Activated naive CD4-positive, alpha-beta T cell treated with Interleukin-2 at 50 U/mL for 16 hours (primary cell): Measurements from ENCODE around the gene F8.

Source experiments
- DNase-seq: peaks from one replicate; pipeline ENCODE4 v3.0.0-alpha.2; 2020

Gene F8

DNA sequence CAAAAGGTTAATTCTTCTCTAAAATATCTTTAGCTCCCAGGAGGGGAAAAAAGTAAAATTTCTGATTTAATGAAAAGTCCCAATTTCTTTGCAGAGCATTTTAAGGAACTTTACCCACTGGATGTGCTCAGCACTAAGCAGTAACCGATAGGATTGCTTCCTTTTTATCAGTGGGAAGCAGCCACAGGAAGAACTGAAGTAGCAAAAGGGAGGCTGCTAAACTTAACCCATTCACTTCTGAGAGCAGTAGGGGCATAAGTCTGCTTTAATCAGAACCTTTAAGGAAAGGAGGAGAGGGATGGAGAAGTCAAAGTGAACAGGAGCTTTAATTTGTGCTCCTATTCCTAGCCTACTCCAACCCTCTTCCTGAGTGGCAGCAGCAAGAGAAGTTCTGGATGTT lies at the start of gene F8:
TSS of gene F8 (minus strand) at position 139 of the 400 bp plus-strand sequence. CDS start 171 bp downstream, outside the sequence.
- DNase-seq: no peak

DNA sequence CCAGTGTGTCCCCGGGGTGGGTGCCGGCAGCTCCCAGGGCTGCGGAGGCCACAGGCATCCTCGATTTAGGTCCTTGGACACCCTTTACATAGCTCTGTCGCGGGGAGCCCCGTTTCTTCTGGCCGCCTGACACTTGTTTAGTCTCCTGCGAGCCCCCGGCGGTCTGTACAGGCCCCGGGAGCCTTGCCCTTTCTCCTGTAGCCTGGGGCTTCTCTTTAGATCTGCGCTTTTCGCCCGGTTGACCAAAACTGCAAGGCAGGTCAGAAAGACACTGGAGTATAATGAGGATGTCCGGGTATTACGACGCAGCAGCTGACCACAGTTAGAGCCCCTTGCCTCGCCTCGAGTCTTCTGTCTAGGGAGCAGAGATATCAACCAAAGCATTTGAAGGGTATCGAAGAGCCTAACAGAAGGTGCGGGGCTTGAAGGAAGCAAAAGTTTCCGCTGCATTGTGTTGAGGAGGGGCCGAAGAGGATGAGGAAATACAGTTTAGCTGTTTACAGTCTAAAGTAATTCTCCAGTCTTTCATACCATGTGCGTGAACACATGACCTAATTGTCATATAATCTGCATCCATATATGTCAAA lies 49.3 kb upstream of the F8 start:
- no peak for DNase-seq

DNA sequence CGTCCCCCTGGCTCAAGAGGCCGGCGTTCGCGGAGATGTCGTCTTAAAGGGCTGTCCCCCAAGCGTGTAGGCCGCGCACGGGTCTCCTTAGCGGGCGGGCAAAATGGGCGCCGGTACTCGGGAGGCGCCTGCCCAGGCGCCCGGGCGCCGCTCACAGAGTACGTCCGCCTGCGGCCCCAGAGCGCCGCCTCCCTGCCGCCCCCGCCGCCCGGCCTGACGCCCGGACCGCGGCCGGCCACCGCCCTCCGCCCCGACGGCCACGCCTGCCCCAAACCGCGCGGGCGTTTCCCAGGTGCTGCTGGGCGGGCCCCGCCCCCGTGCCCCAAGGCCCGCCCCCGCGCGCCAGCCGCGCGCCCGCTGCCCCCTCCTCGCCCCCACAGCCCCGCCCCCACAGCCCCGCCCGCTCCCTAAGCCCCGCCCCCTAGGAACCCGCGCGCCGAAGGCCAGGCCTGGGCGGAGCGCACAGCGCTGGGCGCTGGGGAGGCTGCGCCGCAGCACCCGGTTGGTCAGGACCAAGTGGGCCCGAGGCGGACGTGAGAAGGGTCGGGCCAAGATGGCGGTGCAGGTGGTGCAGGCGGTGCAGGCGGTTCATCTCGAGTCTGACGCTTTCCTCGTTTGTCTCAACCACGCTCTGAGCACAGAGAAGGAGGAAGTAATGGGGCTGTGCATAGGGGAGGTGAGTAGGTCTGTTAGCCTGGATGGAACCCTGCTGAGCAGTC lies 48.6 kb upstream of the F8 start, which contains the start of the genes BRCC3, CMC4 and MTCP1:
TSS of gene BRCC3 (plus strand) at position 534 of the 719 bp plus-strand sequence. CDS start at position 554, 20 bp downstream.
TSS of gene CMC4 (minus strand) at position 162 of the 719 bp plus-strand sequence. CDS start 7,113 bp downstream, outside the sequence.
TSS of gene MTCP1 (minus strand) at position 162 of the 719 bp plus-strand sequence. CDS start 5,126 bp downstream, outside the sequence.
- peak; percentile 74 for DNase-seq

DNA sequence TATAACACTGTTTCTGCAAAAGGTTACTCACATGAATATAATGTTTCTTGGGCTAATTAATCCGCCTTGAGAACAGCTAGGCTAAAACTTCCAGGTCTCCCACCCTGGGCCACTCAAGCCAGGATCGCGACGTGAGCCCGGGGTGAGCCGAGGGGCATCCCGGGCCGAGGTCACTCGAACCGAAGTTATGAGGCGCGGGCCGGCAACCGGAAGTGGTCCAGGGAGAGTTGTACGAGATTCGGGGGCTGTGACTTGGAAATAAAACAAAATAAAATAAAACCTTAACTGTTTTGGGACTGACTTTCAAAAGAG lies 48.1 kb upstream of the F8 start:
- no peak for DNase-seq

DNA sequence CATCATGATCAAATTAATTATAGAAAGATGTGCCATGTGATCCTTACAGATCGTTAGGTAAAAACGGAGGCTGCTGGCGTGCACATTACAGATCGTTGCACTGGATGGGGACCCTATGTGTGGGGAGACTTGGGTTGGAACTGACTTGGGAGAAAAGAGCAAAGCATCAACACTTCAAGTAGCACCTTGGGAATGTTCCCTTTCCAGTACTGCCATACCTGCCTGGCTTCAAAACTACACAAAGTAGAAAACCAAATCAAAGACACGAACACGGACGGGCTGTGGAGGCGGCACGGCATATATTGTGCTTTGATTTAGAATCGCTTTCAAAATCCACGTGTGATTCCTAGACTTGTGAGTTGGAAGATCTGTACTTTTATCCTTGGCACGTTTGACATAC lies 47.5 kb upstream of the F8 start:
- no peak for DNase-seq

DNA sequence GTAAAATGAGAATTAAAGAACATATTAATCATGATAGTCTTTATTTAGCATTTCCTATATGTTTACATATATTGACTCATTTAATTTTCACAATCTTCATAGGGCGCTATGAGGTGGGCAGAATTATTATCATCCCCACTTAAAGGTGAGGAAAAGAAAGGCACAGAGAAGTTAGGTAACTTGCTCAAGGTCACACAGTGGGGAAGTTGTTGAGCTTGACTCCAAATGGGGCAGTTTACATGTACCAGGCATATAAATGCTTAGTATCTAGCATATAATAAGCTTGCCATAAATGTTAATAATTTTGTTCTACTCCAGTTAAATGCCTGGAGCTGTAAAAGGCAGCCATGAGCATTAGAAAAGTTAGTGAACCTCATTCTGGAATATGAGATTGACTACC lies 46.9 kb upstream of the F8 start:
- no peak for DNase-seq

DNA sequence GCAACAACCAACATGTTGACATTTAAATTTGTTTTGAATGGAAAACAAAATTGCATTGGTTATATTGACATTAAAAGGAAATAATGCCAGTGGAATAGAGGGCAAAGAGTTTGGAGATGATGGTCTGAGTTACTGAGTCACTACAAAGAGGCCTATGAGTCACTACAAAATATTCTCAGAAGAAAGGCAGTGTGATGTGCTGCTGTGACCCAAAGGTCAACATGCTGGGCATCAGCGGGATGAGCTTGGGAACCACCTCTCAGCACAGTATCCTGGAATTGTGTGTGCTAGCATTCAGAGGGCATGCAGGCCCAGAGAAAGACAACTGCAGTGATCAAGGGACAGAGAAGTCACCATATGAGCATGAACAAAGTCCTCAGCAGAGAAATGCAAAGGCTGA lies 45.6 kb upstream of the F8 start:
- no peak for DNase-seq

DNA sequence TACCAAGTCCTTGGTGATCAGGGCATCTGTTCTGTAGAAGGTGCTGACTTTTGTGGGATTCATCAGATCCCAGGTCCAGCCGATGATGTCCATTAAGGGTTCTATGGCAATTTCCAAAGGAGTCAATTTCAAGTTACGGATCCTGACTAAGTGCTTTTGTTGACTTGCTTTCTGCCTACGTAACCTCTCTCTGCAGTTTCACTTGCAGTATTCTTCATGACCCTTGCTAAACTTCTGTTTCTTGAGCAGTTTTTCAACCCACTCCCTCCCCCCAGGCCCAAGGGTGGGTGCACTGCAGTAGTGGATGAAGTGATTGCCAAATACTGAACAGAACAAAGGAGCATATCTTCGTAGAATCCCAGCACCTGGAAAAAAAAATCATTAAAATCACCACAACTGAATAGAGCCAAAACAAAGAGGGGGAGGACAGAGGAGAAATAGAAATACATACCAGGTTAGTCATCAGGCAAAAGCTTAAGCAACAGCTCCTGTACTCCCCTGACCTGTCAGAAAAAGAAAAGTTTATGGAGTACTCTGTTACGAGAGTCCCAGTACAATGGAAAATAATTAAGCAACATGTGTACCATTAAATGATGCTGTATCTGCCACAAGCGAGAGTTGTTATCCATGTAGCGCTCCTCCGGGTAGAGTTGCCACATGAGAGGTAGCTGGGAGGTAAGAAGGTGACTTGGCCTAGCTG lies 42.7 kb upstream of the F8 start:
- no peak for DNase-seq

DNA sequence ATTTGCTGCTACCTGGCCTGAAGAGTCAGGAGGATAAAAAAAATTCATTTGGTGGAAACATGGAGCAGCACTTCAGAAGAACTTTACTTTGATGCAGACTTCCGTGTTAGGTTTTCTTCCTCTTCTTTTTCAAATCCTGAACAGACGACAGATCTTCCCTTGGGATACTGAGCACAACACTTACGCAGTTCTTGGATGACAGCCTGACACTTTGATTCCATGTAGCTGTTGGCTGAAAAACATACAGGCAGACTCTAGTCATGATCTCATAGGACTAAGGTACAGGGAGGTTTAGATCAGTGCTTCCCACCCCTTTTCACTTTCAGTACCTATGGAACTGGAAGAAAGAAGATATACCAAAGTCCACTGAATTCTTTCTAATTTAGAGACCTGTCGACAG lies 39.2 kb upstream of the F8 start:
- no peak for DNase-seq

DNA sequence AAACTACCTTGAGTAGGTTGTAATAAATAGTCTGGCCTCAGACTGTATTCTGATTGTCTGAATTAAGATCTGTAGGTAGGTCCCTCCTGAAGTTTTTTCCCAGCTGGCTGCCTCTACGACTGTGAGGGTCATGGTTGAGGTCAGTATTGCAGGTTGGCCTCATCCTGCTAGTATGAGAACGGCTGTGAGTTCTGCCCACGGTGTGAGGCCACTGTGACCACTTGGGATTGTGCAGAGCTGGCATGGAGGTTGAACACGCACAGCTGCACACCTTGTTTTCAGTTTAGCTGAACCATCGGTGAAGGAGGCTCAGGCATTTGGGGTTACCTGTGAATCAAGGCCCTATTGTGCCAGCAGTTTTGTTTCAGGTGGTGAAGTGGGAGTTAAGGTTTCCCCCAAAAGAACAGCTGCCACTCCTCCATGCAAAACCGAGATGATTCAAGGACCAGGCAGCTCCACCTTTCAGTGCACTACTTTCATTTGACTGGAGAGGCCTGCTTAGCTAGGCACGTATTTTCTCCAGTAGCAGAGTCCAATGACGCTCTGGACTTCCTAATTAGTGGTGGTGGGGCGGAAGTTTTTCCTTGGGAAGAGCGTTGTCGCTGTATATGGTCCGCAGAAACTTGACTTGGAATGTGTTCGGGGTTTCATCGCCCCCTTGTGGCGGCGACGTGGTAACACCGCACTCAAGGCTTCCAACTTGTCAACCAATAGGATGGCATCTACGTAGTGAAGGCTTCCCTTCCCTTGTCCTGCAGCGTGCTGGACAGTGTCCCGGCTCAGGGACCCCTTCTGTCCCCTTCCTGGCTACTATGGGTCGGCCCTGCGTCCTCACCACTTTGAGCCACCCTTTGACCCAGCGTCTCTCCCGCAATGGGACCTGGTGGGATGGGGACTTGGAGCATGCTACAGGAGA lies 34.6 kb upstream of the F8 start:
- peak; percentile 45 for DNase-seq

DNA sequence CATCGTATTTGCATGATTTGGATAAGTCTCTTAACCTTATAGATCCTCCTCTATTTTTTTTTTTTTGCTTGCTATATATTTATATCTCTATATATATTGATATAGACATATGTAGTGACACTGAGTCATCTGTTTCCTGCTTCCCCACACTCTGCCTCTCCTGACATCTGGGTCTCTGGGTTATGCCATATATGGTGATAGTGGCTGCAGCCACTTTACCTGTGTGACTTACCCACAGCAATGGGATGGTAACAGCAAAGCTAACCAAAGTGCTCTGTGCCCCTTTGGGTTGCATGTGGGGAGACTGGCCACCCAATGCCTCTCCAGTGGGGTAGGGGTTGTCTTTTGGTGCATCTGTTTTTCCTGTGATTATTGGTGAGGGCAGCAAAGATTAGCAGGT lies 33.9 kb upstream of the F8 start:
- no peak for DNase-seq

DNA sequence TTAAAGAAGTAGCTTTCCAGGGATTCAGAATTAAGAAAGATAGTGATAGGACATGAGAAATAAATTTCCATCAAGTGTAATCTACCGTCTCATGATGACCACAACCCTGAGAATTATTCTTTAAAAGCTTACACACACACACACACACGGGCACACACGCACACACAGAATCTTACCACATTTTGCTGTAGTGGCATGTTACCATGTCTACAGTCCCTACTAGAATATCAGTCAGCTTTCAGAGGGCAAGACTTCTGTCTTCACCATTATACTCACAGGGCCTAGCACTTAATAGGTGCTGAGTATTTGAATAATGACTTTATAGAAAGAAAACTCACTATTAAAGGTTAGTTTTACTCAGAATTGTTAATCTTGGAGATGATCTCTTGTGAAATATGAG lies 33.0 kb upstream of the F8 start:
- DNase-seq: no peak

DNA sequence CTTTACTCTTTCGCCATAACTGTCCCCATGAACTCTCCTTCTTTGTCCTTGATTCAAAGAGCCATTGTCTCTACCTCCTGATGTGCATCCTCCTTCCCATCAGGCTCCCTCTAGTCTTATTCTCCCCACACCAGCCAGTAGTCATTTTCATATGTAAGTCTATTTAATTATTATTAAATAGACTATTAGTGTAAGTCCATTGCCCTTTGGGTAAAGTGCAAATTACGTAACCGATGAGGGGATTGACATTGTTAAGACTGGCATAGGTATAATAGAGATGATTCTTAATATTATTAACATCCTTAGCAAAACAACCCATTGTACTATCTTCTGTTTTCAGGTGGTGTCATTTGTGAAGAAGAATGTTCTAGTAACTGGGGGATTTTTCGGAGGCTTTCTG lies 31.7 kb upstream of the F8 start:
- no peak for DNase-seq

DNA sequence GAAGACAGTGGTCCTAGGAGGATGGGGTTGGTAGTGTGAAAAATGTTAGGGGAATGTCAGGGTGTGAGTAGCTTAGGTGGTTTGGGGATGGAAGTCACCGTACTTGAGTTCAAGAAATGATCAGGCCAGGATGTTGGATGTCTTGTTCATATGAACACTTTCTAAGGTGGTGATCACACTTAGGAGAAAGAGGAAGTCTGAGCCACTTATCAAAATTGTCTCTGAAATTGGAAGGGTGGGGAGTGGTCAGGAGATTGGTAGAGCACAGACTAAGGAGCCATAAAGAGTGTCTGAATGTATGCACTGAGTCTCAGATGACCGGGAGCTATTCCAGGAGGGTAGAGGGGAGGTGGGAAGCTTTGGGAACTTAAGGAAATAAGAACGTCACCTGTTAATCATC lies 31.1 kb upstream of the F8 start:
- DNase-seq: no peak

DNA sequence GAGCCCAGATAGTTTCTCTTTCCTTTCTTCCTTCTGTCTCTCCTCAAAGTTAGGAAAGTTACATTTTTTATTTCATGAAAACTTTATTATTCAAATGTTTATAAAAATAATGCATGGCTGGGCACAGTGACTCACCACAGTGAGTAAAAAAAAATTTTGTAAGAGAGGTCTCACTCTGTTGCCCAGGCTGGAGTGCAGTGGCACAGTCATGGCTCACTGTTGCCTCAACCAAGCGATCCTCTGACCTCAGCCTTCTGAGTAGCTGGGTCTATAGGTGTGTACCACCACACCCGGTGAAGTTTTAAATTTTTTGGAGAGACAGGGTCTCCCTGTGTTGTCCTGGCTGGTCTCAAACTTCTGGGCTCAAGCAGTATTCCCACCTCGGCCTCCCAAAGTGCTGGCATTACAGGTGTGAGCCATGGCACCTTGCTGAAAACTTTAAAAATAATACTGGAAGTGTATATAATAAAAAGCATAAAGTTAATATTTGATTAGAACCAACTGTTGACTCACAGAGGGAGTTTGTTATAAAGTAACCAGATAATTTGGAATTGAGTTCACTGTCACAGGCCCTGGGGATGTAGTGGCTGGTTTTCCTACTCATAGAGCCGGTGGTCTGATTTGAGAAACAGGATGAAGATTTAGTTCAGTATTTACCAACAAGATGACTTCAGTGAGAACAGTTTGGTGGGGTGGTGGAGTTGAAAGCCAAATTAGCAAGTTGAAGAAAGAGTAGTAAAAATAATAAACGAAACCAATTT lies 30.4 kb upstream of the F8 start:
- DNase-seq: no peak

DNA sequence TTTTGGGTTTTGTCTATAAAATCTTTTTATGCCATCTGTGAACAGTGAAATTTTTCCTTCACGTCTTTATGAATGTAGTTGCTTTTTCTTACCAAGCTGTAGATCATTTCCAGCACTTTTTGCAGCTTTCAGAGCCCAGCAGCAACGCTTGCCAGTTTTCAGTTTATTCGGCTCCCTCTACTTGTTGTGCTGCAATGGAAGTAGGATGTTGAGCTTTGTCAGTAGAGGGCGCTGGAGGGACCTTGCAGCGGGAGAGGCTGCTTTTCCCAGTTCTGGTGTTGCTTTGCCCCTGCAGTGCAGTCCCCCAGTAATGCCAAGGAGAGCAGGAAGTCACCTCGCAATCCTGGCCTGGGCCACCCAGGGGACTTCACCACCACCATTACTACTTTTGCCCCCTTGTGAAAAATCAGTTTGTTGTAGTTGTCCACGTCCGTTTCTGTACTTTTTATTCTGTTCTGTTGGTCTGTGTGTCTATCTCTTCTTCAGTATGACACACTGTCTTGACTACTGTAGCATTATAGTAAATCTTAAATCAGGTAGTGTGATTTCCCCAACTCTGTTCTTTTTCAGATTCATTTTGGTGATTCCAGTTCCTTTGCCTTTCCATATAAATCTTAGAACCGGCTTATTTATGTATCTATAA lies 26.6 kb upstream of the F8 start:
- peak; percentile 17 for DNase-seq

DNA sequence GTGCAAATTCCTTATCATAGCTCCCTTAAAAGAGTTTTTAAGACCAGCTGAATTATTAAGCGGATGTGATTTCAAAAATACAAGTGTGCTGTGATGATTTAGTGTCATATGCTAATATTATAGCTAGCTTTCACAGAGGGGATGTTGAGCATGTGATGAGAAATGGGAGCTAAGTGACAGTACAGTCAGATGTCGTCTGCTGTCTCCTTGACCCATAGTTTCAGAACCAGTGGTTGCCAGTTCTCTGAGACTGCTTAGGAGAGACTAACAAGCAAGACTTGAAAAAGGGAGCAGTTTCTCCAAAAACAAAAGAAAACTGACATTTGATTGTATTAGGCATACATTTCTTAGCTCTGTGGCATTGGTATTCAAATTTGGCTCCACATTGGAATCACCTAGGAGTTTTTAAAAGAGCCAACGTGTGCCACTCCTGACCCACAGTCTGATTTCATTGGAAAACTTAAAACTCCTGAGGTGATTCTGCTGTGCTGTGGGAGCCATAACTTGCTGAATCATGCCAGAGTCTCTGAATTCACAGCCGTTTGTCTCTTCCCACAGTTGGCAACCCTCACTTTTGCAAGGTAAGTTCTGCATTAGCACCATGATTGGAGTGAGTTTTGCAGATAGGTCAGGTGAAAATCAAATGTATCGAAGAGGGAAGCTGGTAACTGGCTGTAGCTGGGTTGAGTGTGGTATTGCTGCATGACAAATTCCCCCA lies 24.4 kb upstream of the F8 start:
- no peak for DNase-seq

DNA sequence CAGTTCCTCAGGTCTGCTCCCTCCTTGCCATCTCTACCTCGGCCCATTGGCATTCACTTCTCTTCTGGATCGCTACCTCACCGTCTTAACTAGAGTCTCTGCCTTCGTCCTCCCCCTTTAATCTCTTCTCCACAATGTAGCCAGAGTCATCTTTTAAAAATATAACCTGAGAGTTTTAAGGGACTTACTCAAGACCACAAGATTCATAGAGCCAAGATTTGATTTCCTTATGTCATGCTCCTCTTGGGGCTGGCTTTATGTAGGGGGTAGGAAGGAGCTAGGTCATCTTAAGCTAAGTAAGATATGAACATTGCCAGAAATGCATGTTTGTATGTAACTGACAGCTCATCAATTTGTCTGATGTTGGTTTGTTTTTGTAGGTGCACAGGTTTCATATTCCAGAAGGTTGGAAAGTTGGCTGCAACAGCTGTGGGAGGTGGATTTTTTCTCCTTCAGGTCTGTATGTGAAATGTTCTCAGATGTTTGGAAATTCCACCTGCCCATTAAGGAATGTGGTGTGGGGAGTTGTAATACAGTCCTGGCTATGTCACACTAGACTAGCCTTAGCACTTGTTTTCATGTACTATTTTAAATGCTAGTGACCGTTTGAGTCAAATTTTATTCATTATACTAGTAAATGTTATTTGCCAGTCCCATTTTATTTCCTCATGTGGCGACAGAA lies 23.7 kb upstream of the F8 start:
- no peak for DNase-seq

DNA sequence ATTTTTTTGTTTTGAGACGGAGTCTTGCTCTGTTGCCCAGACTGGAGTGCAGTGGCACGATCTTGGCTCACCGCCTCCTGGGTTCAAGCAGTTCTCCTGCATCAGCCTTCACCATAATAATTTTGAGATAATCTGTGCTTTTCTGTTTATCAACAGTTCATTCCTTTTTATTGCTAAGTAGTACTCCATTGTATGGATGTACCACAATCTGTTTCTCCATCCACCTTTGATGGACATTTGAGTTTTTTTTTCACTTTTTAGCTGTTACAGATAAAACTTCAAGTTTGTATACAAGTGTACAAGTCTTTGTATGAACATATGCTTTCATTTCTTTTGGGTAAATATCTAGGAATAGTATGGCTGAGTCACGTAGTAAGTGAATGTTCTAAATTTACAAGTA lies 13.2 kb upstream of the F8 start:
- no peak for DNase-seq

DNA sequence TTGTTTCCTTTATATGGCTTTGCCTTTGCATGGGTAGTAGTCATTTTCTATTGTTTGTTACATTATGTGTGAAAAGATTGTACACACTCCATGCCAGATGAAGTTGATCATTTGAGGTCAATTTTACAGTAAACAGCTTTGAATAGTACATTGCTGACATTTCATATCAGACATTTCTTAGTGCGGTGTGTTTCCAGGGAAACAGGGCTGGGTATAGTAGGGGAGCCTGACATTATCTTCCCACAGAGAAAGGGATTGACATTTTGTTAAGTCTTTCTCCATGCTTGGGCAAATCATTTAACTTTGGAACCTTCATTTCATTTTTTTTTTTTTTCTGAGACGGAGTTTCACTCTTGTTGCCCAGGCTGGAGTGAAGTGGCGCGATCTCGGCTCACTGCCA lies 9.1 kb upstream of the F8 start:
- no peak for DNase-seq
